GM23338 (cell line): Measurements from ENCODE around the gene MTHFR. TPM values are rescaled to one million over a fixed set of nuclear protein-coding genes. Genes with fewer than 3 reads are reported as not detected.

ENCODE experiments used
- POLR2AphosphoS5 ChIP-seq: IDR thresholded peaks from 2 replicates; pipeline ENCODE4 v1.6.1; 2016; ENCODE audit warnings: antibody characterized with exemption, low read depth
- REST ChIP-seq: IDR thresholded peaks from one replicate; pipeline ENCODE4 v1.6.1; 2018; ENCODE audit warnings: antibody characterized with exemption; ENCODE audit not compliant: unreplicated experiment
- ZNF462 ChIP-seq: fragments of 250-450 bp; sonication (Bioruptor Pico); IDR thresholded peaks from 2 replicates; pipeline ENCODE4 v1.5.0; 2020; ENCODE audit warnings: mild to moderate bottlenecking, moderate library complexity
- polyA plus RNA-seq: library from polyadenylated mRNA; unstranded; fragments of >200 nt; fragmentation: Nextera tagmentation; extraction: Ambion mirVana; gene quantifications from 2 replicates; pipeline ENCODE4 v1.2.1, GENCODE V29; 2016
- total RNA-seq: library from RNA; depleted of rRNA; stranded (reverse); fragments of >200 nt; shearing (Covaris generic); gene quantifications from 2 replicates; pipeline ENCODE4 v1.2.3, GENCODE V29; 2014

Gene MTHFR
- total and polyA plus RNA-seq, 2 experiments from 2014 or later, result 6.9 to 21.6 TPM

- TF ChIP-seq REST (no peak), POLR2AphosphoS5 (no peak), ZNF462 (CRISPR knock-in tag) (no peak)
Observed at GRCh38 chr1:11837767-11838348, 32.1 kb upstream of the MTHFR start (continued).
